ENCODE data around the gene SKIC8. TPM values are rescaled to one million over a fixed set of nuclear protein-coding genes. Genes with fewer than 3 reads are reported as not detected.
A peak's percentile ranks its signal among the peaks of the same experiment; 100 is the strongest.

Gene SKIC8
- total RNA-seq = 25.2 TPM
- long read RNA-seq, transcript WDR61-201 (11 exons, 1,387 nt) = major isoform, 32 of 48 reads
- long read RNA-seq, partial matches to known transcripts = 1 of 48 reads
- long read RNA-seq, other reads (novel, unspliced or antisense) = 15 of 48 reads

GRCh38 chr15:78299101-78299930, at the start of gene SKIC8:
Gene SKIC8 (minus strand): TSS chr15:78299609. CDS start chr15:78295686, 3,923 bp downstream.
- ATAC-seq (ENCODE audit: poor library complexity) (peak; percentile 99), DNase-seq (peak; percentile 95)
- intact Hi-C loops (cut with DNase I) = no loop called here

GRCh38 chr15:78347586-78348543, 48.5 kb upstream of the SKIC8 start:
- ATAC-seq (ENCODE audit: poor library complexity) (no peak), DNase-seq (no peak)
- intact Hi-C loops (cut with DNase I) = no loop called here

- DNase-seq (no peak), ATAC-seq (ENCODE audit: poor library complexity) (no peak)
- intact Hi-C loops (cut with DNase I) = no loop called here
Observed at GRCh38 chr15:78345396-78346125, 46.2 kb upstream of the SKIC8 start.

- no peak for ATAC-seq (ENCODE audit: poor library complexity)
- intact Hi-C loops (cut with DNase I) = no loop called here
- no peak for DNase-seq
Observed at GRCh38 chr15:78343276-78344060, 44.1 kb upstream of the SKIC8 start.

- ATAC-seq (ENCODE audit: poor library complexity) (no peak), DNase-seq (no peak)
- intact Hi-C loops (cut with DNase I) = no loop called here
Observed at GRCh38 chr15:78342021-78342420, 42.6 kb upstream of the SKIC8 start.

DNA sequence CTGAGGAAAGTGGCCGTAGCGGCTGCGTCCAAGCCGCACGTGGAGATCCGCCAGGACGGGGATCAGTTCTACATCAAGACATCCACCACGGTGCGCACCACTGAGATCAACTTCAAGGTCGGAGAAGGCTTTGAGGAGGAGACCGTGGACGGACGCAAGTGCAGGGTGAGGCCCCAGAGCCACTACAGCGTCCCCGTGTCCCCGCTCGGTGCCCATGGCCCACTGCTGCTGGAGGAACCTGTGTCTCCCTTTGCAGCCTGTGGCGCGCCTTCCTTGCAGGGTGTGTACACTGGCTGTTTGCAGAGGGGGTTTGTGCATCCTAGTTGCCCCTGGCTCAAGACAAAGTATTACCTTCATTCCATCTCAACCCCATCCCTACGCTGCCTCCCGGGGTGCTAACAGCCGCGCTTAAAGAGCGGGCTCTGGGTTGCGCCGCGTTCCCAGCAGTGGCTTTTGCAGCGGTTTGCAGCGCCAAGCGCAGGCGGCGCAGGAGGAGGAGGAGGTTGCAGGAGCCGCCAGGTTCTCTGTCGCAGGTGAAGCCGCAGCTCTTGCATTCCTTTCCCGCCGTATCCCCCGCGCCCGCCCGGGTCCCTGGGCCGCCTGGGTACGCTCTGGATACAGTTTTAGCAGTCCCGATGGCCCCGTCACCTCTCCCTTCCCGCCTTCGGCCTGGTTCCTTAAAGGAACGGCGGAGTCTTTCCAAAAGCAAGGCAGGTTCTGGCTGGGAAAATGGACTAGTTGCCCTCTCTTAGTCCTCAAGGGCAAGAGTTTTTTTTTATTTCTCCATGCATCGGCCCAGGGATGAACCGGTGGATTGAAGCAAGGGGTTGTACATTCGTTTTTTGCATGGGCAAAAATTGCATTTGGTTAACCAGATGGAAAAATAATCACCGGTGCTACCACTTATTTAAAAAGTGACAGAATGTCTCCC, 41.9 kb upstream of the SKIC8 start:
- intact Hi-C loops (cut with DNase I) = no loop called here

DNA sequence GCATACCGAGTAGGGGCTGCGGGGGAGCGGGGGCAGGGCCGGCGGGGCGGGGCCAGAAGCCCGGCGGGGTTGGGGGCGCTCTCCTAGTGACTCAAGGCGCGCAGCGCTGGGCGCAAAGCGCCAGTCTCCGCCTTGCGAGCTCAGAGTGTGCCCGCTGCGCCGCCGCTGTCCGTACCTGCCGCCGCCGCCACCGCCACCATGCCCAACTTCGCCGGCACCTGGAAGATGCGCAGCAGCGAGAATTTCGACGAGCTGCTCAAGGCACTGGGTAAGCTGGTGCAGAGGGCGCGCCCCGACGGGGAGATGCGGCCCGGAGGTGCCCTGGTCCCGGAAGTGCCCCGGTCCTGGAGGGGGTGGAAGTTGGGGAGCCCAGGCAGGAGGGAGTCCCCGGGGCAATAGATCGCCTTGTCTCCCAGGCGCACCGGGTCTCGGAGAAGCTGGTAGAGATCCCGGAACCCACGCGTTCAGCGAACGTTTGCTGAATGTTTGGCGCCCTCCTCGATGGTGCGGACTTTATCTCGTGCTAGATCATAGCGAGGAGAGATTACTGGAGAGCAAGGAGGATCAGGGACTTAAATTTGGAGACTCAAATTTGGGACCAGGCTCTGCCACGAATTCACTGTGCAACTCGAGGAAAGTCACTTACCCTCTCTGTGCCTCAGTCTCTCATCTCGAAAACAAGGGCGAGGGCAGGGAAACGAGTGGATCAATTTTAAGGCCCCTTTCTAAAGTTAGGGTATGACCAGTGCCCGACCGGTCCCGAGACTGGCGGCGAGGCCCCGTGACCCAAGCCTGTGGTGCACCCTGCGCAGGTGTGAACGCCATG, 41.0 kb upstream of the SKIC8 start, which contains the start of gene CRABP1:
CRABP1 (plus strand) TSS at position 123 of the 826 bp plus-strand sequence; CDS start at position 199, 76 bp downstream.
- DNase-seq (no peak), ATAC-seq (ENCODE audit: poor library complexity) (no peak)
- intact Hi-C loops (cut with DNase I) = no loop called here

More for the DNA sequence above, 41.9 kb upstream of the SKIC8 start:
- ATAC-seq (ENCODE audit: poor library complexity) (no peak), DNase-seq (no peak)

- no peak for ATAC-seq (ENCODE audit: poor library complexity)
- intact Hi-C loops (cut with DNase I) = no loop called here
- no peak for DNase-seq
Observed at GRCh38 chr15:78339559-78339958, 40.1 kb upstream of the SKIC8 start.

DNA sequence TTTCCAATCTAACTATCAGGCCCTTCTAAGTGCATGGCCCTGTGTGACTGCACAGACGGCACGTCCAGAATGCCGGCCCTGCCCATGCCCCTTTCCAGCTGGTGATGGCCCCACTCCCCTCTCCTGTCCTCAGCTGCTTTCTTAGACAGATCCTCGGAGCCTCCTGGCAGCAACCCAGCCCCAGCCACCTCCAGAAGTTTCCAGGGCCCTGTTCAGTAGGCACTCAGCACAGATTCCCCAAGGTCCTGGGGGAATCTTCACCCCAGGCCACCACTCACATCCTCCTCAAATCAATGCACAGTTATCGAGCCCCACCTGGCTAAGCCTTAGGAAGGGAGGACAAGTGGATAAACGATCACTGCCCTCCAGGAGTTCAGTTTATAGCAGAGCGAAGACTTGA, 39.4 kb upstream of the SKIC8 start:
- DNase-seq (no peak), ATAC-seq (ENCODE audit: poor library complexity) (no peak)
- intact Hi-C loops (cut with DNase I) = no loop called here

GRCh38 chr15:78335985-78336384, 36.6 kb upstream of the SKIC8 start:
- no peak for DNase-seq
- intact Hi-C loops (cut with DNase I) = no loop called here
- no peak for ATAC-seq (ENCODE audit: poor library complexity)

- DNase-seq = no peak
- ATAC-seq (ENCODE audit: poor library complexity) = no peak
- intact Hi-C loops (cut with DNase I) = no loop called here
Observed at GRCh38 chr15:78334845-78335244, 35.4 kb upstream of the SKIC8 start.

DNA sequence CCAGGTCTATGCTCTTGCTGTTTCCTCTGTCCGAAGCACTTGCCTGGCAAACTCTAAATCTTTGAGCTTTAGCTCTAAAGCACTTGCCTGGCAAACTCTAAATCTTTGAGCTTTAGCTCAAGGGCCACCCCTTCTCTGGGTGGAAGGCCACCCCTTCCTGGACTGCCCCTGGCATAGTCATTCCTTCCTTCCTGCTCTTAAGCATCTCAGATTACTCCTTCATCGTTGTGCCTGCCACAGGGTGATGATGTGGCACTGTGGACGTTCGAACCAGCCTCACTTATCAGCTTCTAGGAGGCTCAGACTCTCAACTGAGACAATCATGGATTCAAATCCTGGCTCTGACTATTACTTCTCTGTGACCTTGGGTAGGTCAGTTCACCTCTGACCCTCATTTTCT, 30.2 kb upstream of the SKIC8 start:
- no peak for ATAC-seq (ENCODE audit: poor library complexity)
- DNase-seq = no peak
- intact Hi-C loops (cut with DNase I) = no loop called here

GRCh38 chr15:78327466-78327865, 28.1 kb upstream of the SKIC8 start:
- ATAC-seq (ENCODE audit: poor library complexity) (no peak), DNase-seq (no peak)
- intact Hi-C loops (cut with DNase I) = no loop called here

DNA sequence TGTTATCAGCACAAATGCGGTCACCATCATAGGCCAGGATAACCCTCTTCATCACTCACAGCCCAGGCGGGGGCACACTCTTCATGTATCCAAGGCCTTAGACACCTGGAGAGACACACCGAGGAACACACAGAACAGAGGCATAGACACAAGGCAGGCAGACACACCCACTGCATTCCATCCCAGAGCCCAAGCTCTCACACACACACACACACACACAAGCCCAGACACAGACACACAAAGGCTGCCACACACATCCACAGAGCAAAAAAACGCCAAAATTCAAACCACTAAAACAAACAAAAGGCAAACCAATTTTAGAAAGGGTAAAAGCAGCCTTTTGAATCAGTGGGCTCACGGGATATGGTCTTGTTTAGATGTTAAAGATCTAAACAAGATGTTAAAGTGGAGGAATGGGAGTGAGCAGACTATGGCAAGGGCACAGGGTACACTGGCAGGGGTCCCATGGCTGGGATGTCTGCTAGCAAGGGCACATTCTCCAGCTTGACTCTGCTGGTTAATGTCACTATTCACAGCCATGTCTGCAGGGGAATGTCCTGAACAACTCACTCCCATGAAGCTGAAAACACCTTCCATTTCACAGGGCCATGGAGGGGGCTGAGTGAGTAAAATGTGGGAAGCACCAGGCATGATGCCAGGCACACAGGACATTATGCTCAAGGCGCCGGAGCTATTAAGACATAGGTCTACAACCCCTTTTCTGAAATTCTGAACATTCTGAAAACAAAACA, 25.9 kb upstream of the SKIC8 start:
- ATAC-seq (ENCODE audit: poor library complexity) = peak; percentile 80
- intact Hi-C loops (cut with DNase I) = no loop called here
- DNase-seq = no peak

GRCh38 chr15:78324144-78324543, 24.7 kb upstream of the SKIC8 start:
- DNase-seq = no peak
- intact Hi-C loops (cut with DNase I) = no loop called here
- no peak for ATAC-seq (ENCODE audit: poor library complexity)

Measured in Right ventricle myocardium superior (tissue), 1 donor.